K562 (cell line): ENCODE data around the gene BCORL1. TPM values are rescaled to one million over a fixed set of nuclear protein-coding genes. Genes with fewer than 3 reads are reported as not detected.

Experiments used
- CBX2 ChIP-seq: fragments of 200-600 bp; sonication (generic); IDR thresholded peaks from one replicate; pipeline ENCODE4 v1.6.1; 2012; ENCODE audit warnings: mild to moderate bottlenecking, low read length, inconsistent platforms; ENCODE audit not compliant: insufficient read depth, poor library complexity, severe bottlenecking
- CREB1 ChIP-seq, 2 experiments: sonication (generic) in 1 of 2; formaldehyde crosslinking in 1 of 2; IDR thresholded peaks; 2 replicates each; pipeline versions ENCODE4 v1.6.1 to v1.8.0; 2012 to 2022; ENCODE audit warnings: inconsistent platforms in 1 of 2, mild to moderate bottlenecking in 1 of 2, missing genetic modification reagents in 1 of 2, moderate library complexity in 1 of 2
- CREM ChIP-seq: IDR thresholded peaks from 2 replicates; pipeline ENCODE4 v1.6.1; 2014; ENCODE audit warnings: antibody characterized with exemption, low read depth
- EP400 ChIP-seq: fragments of 450-650 bp; IDR thresholded peaks from 2 replicates; pipeline ENCODE4 v1.6.1; 2017; ENCODE audit warnings: antibody characterized with exemption, mild to moderate bottlenecking, moderate library complexity
- EZH2 ChIP-seq: IDR thresholded peaks from 2 replicates; pipeline ENCODE4 v1.6.1; 2012; ENCODE audit warnings: low read depth, mild to moderate bottlenecking, inconsistent platforms, low read length, borderline replicate concordance
- FOSL1 ChIP-seq: fragments of 200-800 bp; sonication (Bioruptor generic); conservative IDR thresholded peaks from 2 replicates; pipeline ENCODE4 v1.6.1; 2016; ENCODE audit warnings: missing genetic modification characterization, missing compliant biosample characterization
- HNRNPH1 ChIP-seq: fragments of 200-400 bp; formaldehyde crosslinking; optimal IDR thresholded peaks from 2 replicates; pipeline ENCODE3; 2017; ENCODE audit warnings: low read depth, mild to moderate bottlenecking, low read length, moderate library complexity
- KAT2B ChIP-seq: IDR thresholded peaks from one replicate; pipeline ENCODE4 v1.6.1; 2012; ENCODE audit warnings: low read depth, mild to moderate bottlenecking, control low read depth, inconsistent platforms, low read length, moderate library complexity
- KDM1A ChIP-seq, 2 experiments: fragments of 450-650 bp; IDR thresholded peaks; 2 replicates each; pipeline ENCODE4 v1.6.1; 2016; ENCODE audit warnings: mild to moderate bottlenecking in 2 of 2
- KDM4B ChIP-seq, 2 experiments: fragments of 450-650 bp in 1 of 2; sonication (generic) in 1 of 2; IDR thresholded peaks; 2 replicates each; pipeline ENCODE4 v1.6.1; 2016 to 2017; ENCODE audit warnings: borderline replicate concordance in 2 of 2, antibody characterized with exemption in 1 of 2, low read depth in 1 of 2, mild to moderate bottlenecking in 1 of 2
- MCM3 ChIP-seq: fragments of 450-650 bp; IDR thresholded peaks from 2 replicates; pipeline ENCODE4 v1.6.1; 2016
- MNT ChIP-seq, 2 experiments: fragments of 450-650 bp; conservative IDR thresholded peaks; 2 replicates each; pipeline ENCODE4 v1.6.1; 2017; ENCODE audit warnings: mild to moderate bottlenecking in 2 of 2, moderate library complexity in 2 of 2
- NR3C1 ChIP-seq: sonication (generic); formaldehyde crosslinking; IDR thresholded peaks from 2 replicates; pipeline ENCODE4 v1.8.1; 2022; ENCODE audit warnings: missing genetic modification reagents
- PCBP2 ChIP-seq: fragments of 200-400 bp; formaldehyde crosslinking; IDR thresholded peaks from 2 replicates; pipeline ENCODE4 v1.6.1; 2018; ENCODE audit warnings: low read length, low read depth, mild to moderate bottlenecking, moderate library complexity; ENCODE audit not compliant: poor library complexity, severe bottlenecking
- PTTG1 ChIP-seq: fragments of 450-650 bp; IDR thresholded peaks from 2 replicates; pipeline ENCODE4 v1.6.1; 2016; ENCODE audit warnings: low read depth, mild to moderate bottlenecking, missing genetic modification characterization, missing compliant biosample characterization
- RAD21 ChIP-seq, 2 experiments: fragments of 250-450 bp in 1 of 2; fragments of 450-650 bp in 1 of 2; sonication (Bioruptor Pico) in 1 of 2; formaldehyde crosslinking in 1 of 2; IDR thresholded peaks in 1 of 2; conservative IDR thresholded peaks in 1 of 2; 2 replicates each; pipeline versions ENCODE4 v1.4.0 to v1.8.0; 2020 to 2022; ENCODE audit warnings: mild to moderate bottlenecking in 2 of 2, moderate library complexity in 1 of 2
- RNF219 ChIP-seq: fragments of 250-450 bp; sonication (Bioruptor Pico); IDR thresholded peaks from 2 replicates; pipeline ENCODE4 v1.5.0; 2022; ENCODE audit warnings: mild to moderate bottlenecking
- SMAD4 ChIP-seq: fragments of 250-450 bp; sonication (Bioruptor Pico); conservative IDR thresholded peaks from 2 replicates; pipeline ENCODE4 v1.8.0; 2021; ENCODE audit warnings: inconsistent platforms, mild to moderate bottlenecking, moderate library complexity
- SMARCC2 ChIP-seq: fragments of 450-650 bp; IDR thresholded peaks from 2 replicates; pipeline ENCODE4 v1.6.1; 2017; ENCODE audit warnings: antibody characterized with exemption, moderate library complexity, mild to moderate bottlenecking, low read depth
- SPI1 ChIP-seq: IDR thresholded peaks from 2 replicates; pipeline ENCODE4 v1.6.1; 2011; ENCODE audit warnings: low read depth, low read length, control low read depth, borderline replicate concordance
- TAF1 ChIP-seq: IDR thresholded peaks from 2 replicates; pipeline ENCODE4 v1.6.1; 2011; ENCODE audit warnings: mild to moderate bottlenecking, low read length, moderate library complexity; ENCODE audit not compliant: insufficient read depth, control insufficient read depth, severe bottlenecking; ENCODE audit errors: extremely low read depth
- TBL1XR1 ChIP-seq, 2 experiments: IDR thresholded peaks; 2 replicates each; pipeline ENCODE4 v1.6.1; 2012; ENCODE audit warnings: improper control_type of control experiment in 2 of 2, low read length in 2 of 2, mild to moderate bottlenecking in 1 of 2
- ZBTB8A ChIP-seq: fragments of 450-650 bp; IDR thresholded peaks from 2 replicates; pipeline ENCODE4 v1.6.1; 2018; ENCODE audit warnings: mild to moderate bottlenecking, moderate library complexity; ENCODE audit not compliant: partially characterized antibody
- ZNF184 ChIP-seq: sonication (generic); formaldehyde crosslinking; IDR thresholded peaks from 2 replicates; pipeline ENCODE4 v1.5.0; 2020; ENCODE audit warnings: missing genetic modification reagents
- ZNF354B ChIP-seq: fragments of 250-450 bp; sonication (Bioruptor Pico); IDR thresholded peaks from 2 replicates; pipeline ENCODE4 v1.4.0; 2020
- ZNF586 ChIP-seq: fragments of 450-650 bp; formaldehyde crosslinking; conservative IDR thresholded peaks from 2 replicates; pipeline ENCODE4 v1.4.0; 2020; ENCODE audit warnings: mild to moderate bottlenecking, moderate library complexity
- ZSCAN29 ChIP-seq: fragments of 450-650 bp; IDR thresholded peaks from 2 replicates; pipeline ENCODE4 v1.6.1; 2017
- polyA plus RNA-seq, 8 experiments: library from polyadenylated mRNA; depleted of rRNA in 4 of 8; stranded (reverse) in 5 of 8; unstranded in 3 of 8; fragments of >200 nt; fragmentation: Nextera tagmentation in 2 of 8; fragmentation: Illumina TruSeq in 1 of 8; extraction: Ambion mirVana in 2 of 8; extraction: Trizol in 1 of 8; gene quantifications; 2 replicates each; pipeline versions ENCODE4 v1.2.1 to v1.2.3, GENCODE V29; 2011 to 2014; ENCODE audit warnings: inconsistent platforms in 1 of 8, missing spikeins in 1 of 8
- total RNA-seq, 7 experiments: library from RNA; depleted of rRNA in 6 of 7; stranded (reverse); fragments of >200 nt in 6 of 7; fragmentation: Illumina TruSeq in 2 of 7; extraction: Trizol in 2 of 7; gene quantifications; 2 replicates each; pipeline versions ENCODE4 v1.2.1 to v1.2.3, GENCODE V29; 2011 to 2021; ENCODE audit warnings: low replicate concordance in 1 of 7

Gene BCORL1
- total and polyA plus RNA-seq, 9 of the 15 experiments (the other 6 are each of a cell fraction or from before 2014, with no cell fraction given), result 0.48 to 29.6 (median 2.1) TPM

GRCh38 chrX:130091980-130092522 is 109.6 kb downstream of the BCORL1 start (continued):
- TF ChIP-seq ZBTB8A (no peak), SPI1 (peak; percentile 62; the same call in 1 of the 2 replicates), PTTG1 (tag) (no peak), RAD21 (CRISPR knock-in tag; conservative IDR thresholded peaks at IDR 0.05 in 1 of 2, IDR thresholded peaks at IDR 0.05 in 1 of 2) (peak in 1 of 2 experiments; percentile 57; a peak in 3 of 4 replicates), ZSCAN29 (no peak), CBX2 (no peak), FOSL1 (tag) (no peak), TBL1XR1 (IDR thresholded peaks at IDR 0.05; ENCODE audit: low read length in 2 of 2) (no peak), EZH2 (no peak), PCBP2 (no peak), HNRNPH1 (no peak), NR3C1 (CRISPR knock-in tag) (no peak), ZNF184 (CRISPR knock-in tag) (no peak), SMARCC2 (no peak), EP400 (no peak), KAT2B (no peak), ZNF354B (no peak), CREB1 (IDR thresholded peaks at IDR 0.05) (no peak), CREB1 (CRISPR knock-in tag; IDR thresholded peaks at IDR 0.05) (no peak), TAF1 (peak; percentile 40), KDM4B (IDR thresholded peaks at IDR 0.05; ENCODE audit: borderline replicate concordance in 2 of 2, low read depth in 1 of 2) (no peak), KDM1A (IDR thresholded peaks at IDR 0.05) (no peak), CREM (peak; percentile 53), ZNF586 (no peak), MCM3 (no peak), SMAD4 (CRISPR knock-in tag) (peak; percentile 23; the same call in 1 of the 2 replicates), RNF219 (no peak), MNT (conservative IDR thresholded peaks at IDR 0.05) (no peak)
